IPS-11a (cell line): Measurements from ENCODE around the gene SCAMP5.

ENCODE experiments used
- H3K4me3 ChIP-seq: one replicate; pipeline ENCODE4 v1.5.1; 2013; ENCODE audit warnings: low read depth, low read length, control low read depth

The SCAMP5 gene

GRCh38 chr15:75044258-75044878 is 49.0 kb downstream of the SCAMP5 start:
- H3K4me3 ChIP-seq = no peak overlapping the region

- H3K4me3 ChIP-seq = no peak overlapping the region
Measured at GRCh38 chr15:75045332-75046015, 50.1 kb downstream of the SCAMP5 start.

- H3K4me3 ChIP-seq = no peak overlapping the region
Measured at GRCh38 chr15:75048394-75048793, 53.0 kb downstream of the SCAMP5 start.

- no peak overlapping the region for H3K4me3 ChIP-seq
Measured at GRCh38 chr15:75049392-75049791, 54.0 kb downstream of the SCAMP5 start.

GRCh38 chr15:75050283-75050682 is 54.9 kb downstream of the SCAMP5 start:
- no peak overlapping the region for H3K4me3 ChIP-seq

DNA sequence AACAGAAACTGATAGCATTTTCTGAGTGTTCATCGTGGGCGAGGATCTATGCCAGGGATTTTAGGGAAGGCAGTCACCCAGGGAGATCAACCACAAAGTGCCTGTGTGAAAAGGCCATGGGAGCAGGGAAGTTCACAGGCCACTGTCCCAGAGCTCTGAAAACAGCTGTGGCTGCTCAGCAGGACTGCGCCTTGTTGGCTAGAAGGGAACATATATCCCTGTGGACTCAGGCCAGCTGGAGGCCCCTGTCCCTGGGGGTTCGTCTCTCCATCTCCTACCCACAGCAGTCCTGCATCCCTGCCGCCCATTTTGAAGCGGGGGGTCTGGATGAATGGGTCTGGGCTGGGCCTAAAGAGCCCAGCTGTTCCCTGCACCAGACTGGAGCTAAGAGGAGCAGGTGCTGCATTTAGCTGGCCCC is 55.8 kb downstream of the SCAMP5 start:
- no peak overlapping the region for H3K4me3 ChIP-seq

DNA sequence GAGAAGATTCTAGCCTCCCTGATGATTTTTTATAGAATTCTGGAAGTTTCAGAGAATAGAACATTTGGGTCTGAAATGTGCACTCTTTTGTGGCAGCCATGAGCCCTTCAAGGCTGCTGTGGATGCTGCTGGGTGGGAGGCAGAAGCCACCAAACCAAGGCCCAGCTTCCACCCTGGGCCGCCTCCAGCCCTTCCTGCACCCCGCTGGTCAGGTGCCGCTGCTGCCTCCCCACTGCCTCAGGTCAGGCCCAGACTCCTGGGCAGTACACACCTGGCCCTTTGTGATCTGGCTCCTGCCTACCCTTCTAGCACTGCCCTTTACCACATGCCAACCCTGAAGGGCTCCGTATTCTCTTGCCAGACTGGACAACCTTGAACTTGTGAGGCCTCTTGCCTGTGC is 56.3 kb downstream of the SCAMP5 start:
- H3K4me3 ChIP-seq = no peak overlapping the region

GRCh38 chr15:75052972-75053747 is 57.8 kb downstream of the SCAMP5 start:
- H3K4me3 ChIP-seq = no peak overlapping the region

DNA sequence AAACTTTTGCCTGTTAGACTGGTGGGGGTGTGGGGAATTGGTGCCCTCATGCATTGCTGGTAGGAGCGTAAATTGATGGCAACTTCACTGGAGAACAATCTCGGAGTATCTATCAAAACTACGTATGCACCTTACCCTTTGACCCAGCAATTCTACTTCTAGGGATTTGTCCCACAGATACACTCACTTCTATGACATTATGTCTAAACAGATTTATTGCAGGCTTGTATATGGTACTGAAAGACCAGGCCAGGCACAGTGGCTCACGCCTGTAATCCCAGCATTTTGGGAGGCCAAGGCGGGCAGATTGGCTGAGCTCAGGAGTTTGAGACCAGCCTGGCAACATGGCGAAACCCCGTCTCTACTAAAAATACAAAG is 58.4 kb downstream of the SCAMP5 start:
- H3K4me3 ChIP-seq = no peak overlapping the region

- no peak overlapping the region for H3K4me3 ChIP-seq
Measured at GRCh38 chr15:75054172-75054897, 59.0 kb downstream of the SCAMP5 start.

GRCh38 chr15:75056036-75056435 is 60.7 kb downstream of the SCAMP5 start:
- H3K4me3 ChIP-seq = no peak overlapping the region

DNA sequence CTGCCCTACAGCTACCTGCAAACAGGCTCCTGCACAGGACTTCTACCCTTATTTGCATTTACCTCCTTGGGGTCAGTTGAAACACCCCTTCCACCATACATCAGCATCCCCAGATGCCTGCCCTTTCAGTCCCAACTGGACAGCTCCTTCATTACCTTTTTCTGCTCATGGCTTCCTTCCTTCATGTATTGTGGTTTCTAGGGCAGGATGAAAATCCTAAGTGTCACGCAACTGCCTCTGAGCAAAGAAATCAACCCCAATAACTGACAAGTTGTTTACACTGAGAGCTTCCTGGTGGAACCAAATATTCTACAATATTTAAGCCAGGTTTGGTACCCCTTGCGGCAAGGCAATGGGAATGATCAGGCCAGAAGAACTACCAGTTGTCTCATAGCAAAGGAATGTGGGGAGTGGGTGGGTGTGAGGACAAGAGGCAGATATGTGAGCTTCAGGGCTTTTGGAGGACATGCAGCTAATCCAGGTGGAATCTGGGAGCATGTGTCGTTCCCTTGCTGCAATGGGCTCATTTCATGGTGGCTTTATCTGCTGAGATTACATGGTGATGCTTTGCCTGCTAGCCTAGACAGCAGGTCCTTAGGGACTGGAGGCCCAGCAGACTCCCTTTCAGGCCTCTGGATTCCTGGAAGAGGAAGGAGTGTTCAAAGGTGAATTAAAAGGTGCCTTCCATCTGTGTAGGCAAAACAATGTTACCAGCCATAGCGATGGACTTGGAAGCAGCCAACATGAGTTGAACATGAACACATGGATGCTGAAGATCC is 63.0 kb downstream of the SCAMP5 start:
- no peak overlapping the region for H3K4me3 ChIP-seq

DNA sequence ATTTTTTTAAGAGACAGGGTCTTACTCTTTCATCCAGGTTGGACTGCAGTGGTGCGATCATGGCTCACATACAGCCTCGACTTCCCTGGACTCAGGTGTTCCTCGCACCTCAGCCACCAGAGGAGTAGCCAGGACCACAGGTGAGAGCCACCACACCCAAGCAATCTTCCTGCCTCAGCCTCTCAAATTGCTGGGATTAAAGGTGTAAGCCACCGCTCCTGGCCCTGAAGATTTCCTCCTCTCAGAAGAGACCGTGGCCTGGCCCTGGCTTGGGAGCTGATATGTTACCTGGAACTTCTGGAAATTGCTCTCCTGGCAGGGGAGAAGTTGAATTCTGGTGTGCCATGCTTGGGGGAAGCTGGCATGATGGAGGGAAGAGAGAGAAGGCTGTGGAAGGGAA is 64.2 kb downstream of the SCAMP5 start:
- H3K4me3 ChIP-seq = no peak overlapping the region

GRCh38 chr15:75061272-75061671 is 65.9 kb downstream of the SCAMP5 start:
- H3K4me3 ChIP-seq = no peak overlapping the region

GRCh38 chr15:75062706-75063105 is 67.3 kb downstream of the SCAMP5 start:
- no peak overlapping the region for H3K4me3 ChIP-seq

- H3K4me3 ChIP-seq = no peak overlapping the region
Measured at GRCh38 chr15:75063338-75063737, 68.0 kb downstream of the SCAMP5 start.

DNA sequence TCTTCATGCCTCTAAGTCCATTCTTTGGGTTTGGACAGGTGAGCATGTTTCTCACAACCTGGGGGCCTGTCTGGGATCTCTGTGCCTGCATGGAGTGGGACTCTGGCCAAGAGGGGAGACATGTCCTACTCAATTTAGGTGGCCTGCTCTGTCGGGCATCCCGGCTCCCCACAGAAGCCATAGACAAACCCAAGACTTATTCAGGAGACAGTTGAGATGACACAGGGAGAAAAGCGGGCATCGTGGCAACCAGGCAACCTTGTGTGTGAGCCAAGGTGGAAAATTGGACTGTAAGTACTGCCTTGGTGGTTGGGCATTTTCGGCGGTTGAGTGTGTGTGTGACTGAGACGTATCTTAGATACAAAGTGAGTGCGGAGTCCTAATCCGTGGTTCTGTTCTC is 68.5 kb downstream of the SCAMP5 start:
- H3K4me3 ChIP-seq = no peak overlapping the region

DNA sequence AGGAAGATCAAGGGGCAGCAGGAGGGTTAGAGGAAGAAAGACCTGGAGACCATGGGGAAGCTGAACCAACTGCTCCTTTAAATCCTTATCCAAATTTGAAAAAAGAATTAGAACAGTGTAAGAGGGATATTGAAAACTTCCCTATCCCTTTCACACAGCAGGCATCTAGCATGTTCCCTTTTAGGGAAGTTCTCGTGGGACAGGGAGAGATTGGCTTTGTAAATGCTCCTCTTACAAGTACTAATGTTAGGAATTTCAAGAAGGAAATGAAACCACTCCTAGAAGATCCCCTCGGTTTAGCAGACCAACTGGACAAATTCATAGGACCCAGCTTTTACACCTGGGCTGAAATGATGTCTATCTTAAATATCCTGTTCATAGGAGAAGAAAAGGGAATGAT is 69.5 kb downstream of the SCAMP5 start:
- H3K4me3 ChIP-seq = no peak overlapping the region

DNA sequence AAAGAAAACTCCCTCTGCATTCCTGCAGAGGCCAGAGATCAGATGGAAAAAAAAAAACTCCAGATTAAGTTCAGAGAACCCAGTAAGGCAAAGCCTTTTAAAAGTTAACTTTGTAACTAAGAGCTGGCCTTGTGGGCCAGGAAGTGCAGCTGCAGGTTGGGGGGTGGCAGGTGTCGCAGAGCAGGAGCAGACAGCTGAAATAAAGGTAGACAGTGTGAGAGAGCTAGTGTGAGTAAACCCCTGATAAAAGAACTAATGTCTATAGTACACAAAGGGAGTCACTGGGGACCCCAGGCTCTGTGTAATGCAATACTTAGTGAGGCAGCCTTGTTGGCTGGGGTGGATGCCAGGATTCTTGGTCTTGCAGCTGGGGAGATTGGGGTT is 70.1 kb downstream of the SCAMP5 start:
- no peak overlapping the region for H3K4me3 ChIP-seq

- H3K4me3 ChIP-seq = no peak overlapping the region
Measured at GRCh38 chr15:75065851-75066509, 70.6 kb downstream of the SCAMP5 start.
